Skin of body (tissue), 2 donors: ENCODE results near the gene RPS3. TPM values are rescaled to one million over a fixed set of nuclear protein-coding genes. Genes with fewer than 3 reads are reported as not detected.
"Not testable (repeated sequence)": the region's sequence is repeated elsewhere in the genome, so short reads cannot be mapped to it uniquely, and the experiment has no call there.

ENCODE experiments used
- DNase-seq: peaks from one replicate; lab custom pipeline; 2025; lab: John Stamatoyannopoulos, UW
- total RNA-seq: library from RNA; depleted of rRNA; stranded (reverse); fragments of >200 nt; gene quantifications from one replicate; pipeline ENCODE4 v1.2.3, GENCODE V29; 2014

The RPS3 gene
- total RNA-seq, 1 donor from 2014 or later, result 1,432 TPM

GRCh38 chr11:75380245-75380644 is 19.1 kb upstream of the RPS3 start:
- DNase-seq, result no peak

GRCh38 chr11:75380716-75381420 is 18.4 kb upstream of the RPS3 start:
- DNase-seq, result no peak

GRCh38 chr11:75383246-75383645 is 16.1 kb upstream of the RPS3 start:
- DNase-seq, result no peak

- DNase-seq, result peak; percentile 25
Measured at GRCh38 chr11:75384438-75385080, 14.8 kb upstream of the RPS3 start.

GRCh38 chr11:75386942-75387630 is 12.2 kb upstream of the RPS3 start:
- DNase-seq, result no peak

GRCh38 chr11:75387736-75388294 is 11.5 kb upstream of the RPS3 start:
- no peak for DNase-seq

GRCh38 chr11:75388386-75389275 is 10.7 kb upstream of the RPS3 start:
- DNase-seq, result peak; percentile 58

- DNase-seq, result no peak
Measured at GRCh38 chr11:75389276-75389605, 10.1 kb upstream of the RPS3 start.

GRCh38 chr11:75389925-75390324 is 9.4 kb upstream of the RPS3 start:
- DNase-seq, result no peak

- DNase-seq, result no peak
Measured at GRCh38 chr11:75394085-75394840, 5.1 kb upstream of the RPS3 start.

GRCh38 chr11:75398906-75399305 is 412 bp upstream of the RPS3 start:
- no peak for DNase-seq

GRCh38 chr11:75400146-75400865 is 988 bp downstream of the RPS3 start:
- DNase-seq, result peak; percentile 52

GRCh38 chr11:75402002-75402773 is 2.9 kb downstream of the RPS3 start:
- no peak for DNase-seq

GRCh38 chr11:75403037-75403436 is 3.7 kb downstream of the RPS3 start:
- DNase-seq, result no peak

GRCh38 chr11:75403983-75404658 is 4.8 kb downstream of the RPS3 start:
- DNase-seq, result no peak

- DNase-seq, result no peak
Measured at GRCh38 chr11:75406338-75406777, 7.0 kb downstream of the RPS3 start.

- DNase-seq, result no peak
Measured at GRCh38 chr11:75408957-75409219, 9.6 kb downstream of the RPS3 start.

GRCh38 chr11:75409971-75410370 is 10.7 kb downstream of the RPS3 start:
- not testable (repeated sequence) for DNase-seq

GRCh38 chr11:75413146-75413545 is 13.8 kb downstream of the RPS3 start:
- not testable (repeated sequence) for DNase-seq
